Ectodermal cell (in vitro differentiated cells): ENCODE measurements around the gene KIF3A.

ENCODE experiments used
- H3K27ac ChIP-seq: 2 replicates; pipeline ENCODE4 v1.7.0; 2013; ENCODE audit warnings: mild to moderate bottlenecking, low read depth, low read length; ENCODE audit not compliant: insufficient read depth, poor library complexity, severe bottlenecking
- H3K27me3 ChIP-seq: 2 replicates; pipeline ENCODE4 v1.7.0; 2013; ENCODE audit warnings: mild to moderate bottlenecking, low read length; ENCODE audit not compliant: insufficient read depth, control insufficient read depth, poor library complexity, severe bottlenecking
- H3K36me3 ChIP-seq: one replicate; pipeline ENCODE4 v1.7.0; 2013; ENCODE audit warnings: low read length; ENCODE audit not compliant: control insufficient read depth, insufficient read depth
- H3K4me1 ChIP-seq: one replicate; pipeline ENCODE4 v1.7.0; 2013; ENCODE audit warnings: low read length; ENCODE audit not compliant: control insufficient read depth, insufficient read depth
- H3K4me3 ChIP-seq: 2 replicates; pipeline ENCODE4 v1.7.0; 2013; ENCODE audit warnings: low read depth, low read length, control low read depth; ENCODE audit not compliant: insufficient read depth
- H3K9me3 ChIP-seq: 2 replicates; pipeline ENCODE4 v1.7.0; 2013; ENCODE audit warnings: mild to moderate bottlenecking, low read length, moderate library complexity; ENCODE audit not compliant: control insufficient read depth
- WGBS, 2 experiments: methylation state at CpG; one replicate each; pipeline ENCODE4 v1.1.7; 2013; ENCODE audit warnings: missing lambda C conversion rate in 2 of 2; 5-methylcytosine and 5-hydroxymethylcytosine counted together

The KIF3A gene

DNA sequence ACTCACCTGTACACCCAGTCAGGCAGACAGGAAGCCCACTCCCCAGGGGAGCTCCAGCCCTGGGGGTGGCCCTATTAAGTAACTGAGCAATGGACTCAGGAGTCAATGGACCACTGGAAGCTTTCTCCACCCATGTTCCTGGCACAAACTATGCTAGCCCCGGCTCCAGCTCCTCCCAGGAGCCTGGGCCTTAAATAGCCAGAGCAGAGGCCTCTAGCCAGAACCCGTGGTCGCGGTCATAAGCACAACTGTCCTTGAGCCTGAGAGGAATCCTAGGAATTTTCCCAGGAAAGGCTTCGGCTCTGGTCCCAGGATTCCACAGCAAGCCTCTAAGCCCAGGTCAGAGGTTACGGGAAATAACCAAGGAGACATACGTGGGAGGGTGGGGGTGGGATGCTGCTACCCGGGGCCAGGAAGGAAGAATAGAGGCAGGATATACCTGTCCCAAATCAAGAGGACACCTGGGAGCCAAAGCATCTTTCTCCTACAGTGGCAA lies 34.2 kb upstream of the KIF3A start:
- 63 to 67% methylated on average over 8 of the region's 8 CpGs for WGBS, 2 experiments
- Histone ChIP-seq H3K36me3 (no peaks in the 10 kb centered on the region), H3K9me3 (no peaks in the 10 kb centered on the region), H3K27ac (no peak overlapping the region), H3K4me1 (peaks cover 17% of the 10 kb centered on the region), H3K27me3 (peaks cover 8% of the 10 kb centered on the region), H3K4me3 (no peak overlapping the region)

DNA sequence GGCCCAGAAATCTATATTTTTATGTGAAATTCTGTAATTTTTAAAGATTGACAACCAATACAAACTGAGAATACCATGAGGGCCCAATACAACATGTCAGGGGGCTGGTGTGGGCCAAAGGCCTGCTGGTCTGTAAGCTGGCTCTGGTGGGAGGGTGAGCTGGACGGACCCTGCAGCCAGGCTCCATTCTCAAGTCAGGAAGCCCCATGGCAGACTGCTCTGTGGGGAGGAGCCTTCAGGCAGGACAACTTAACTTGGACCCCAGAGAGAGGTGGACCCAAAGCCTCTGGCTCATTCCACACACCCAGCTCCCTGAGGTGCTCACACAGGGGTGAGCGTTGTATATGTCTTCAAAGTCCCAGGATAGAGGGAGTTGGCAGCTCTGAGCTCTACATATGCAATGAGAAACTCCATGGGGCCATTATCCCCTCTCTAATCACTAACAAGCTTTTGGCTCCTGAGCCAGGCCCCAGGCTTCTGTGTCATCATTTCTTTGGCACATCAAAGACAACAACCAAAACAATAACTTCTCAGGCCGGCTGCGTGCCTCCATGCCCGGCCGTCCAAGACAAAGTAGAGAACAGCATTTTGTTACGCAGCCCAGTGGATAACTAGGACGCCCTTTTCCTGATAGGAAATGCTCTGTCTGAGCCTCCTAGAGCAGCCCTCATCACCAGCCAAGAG lies 33.3 kb upstream of the KIF3A start:
- WGBS, 2 experiments: 55 to 58% methylated on average over 8 of the region's 8 CpGs
- no peaks in the 10 kb centered on the region for H3K27me3 ChIP-seq
- no peaks in the 10 kb centered on the region for H3K36me3 ChIP-seq
- peaks cover 10% of the 10 kb centered on the region for H3K4me1 ChIP-seq
- H3K4me3 ChIP-seq: no peak overlapping the region
- no peaks in the 10 kb centered on the region for H3K9me3 ChIP-seq
- H3K27ac ChIP-seq: no peak overlapping the region

DNA sequence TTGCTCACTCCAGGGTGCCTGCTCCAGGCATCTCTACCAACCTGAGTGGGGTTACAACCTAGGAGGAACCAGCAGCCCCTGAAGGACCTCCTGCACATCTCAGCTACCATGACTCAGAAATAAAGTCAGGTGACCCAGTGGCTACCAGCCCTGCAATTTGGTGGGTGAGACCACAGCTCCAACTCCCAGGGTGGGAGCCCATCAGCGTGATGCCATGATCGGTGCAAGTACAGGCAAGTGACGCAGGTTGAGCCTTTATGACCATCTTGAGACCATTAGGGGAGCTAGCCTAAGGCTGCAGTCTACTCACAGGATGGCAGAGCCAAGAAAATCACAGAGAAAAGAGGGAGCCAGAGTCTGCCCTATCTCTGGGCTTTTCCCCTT lies 31.1 kb upstream of the KIF3A start:
- H3K4me3 ChIP-seq: no peak overlapping the region
- 96% methylated on average over 3 of the region's 3 CpGs for WGBS, 2 experiments
- no peaks in the 10 kb centered on the region for H3K36me3 ChIP-seq
- peaks cover 10% of the 10 kb centered on the region for H3K4me1 ChIP-seq
- no peak overlapping the region for H3K27ac ChIP-seq
- no peaks in the 10 kb centered on the region for H3K27me3 ChIP-seq
- H3K9me3 ChIP-seq: no peaks in the 10 kb centered on the region

DNA sequence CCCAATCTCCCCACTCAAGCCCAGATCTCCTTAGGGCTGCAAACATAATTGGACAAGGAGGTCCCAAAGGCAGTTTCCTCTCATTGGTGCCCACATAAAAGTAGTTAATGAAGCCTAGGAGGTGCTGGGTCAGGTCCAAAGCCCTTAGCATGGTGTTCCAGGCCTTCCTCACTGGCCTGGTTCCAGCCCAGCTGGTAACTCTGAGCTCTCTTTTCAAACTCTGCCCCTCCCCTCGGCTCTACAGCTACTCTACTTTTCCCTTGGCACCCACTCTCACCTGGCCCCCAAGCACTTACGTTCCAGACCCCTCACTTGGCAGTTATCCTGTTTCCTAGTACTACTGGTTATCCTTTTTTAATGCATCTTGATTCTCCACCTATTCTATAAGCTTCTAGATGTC lies 29.8 kb upstream of the KIF3A start:
- Histone ChIP-seq H3K27ac (no peak overlapping the region), H3K4me1 (peaks cover 6% of the 10 kb centered on the region), H3K36me3 (no peaks in the 10 kb centered on the region), H3K4me3 (no peak overlapping the region), H3K27me3 (no peaks in the 10 kb centered on the region), H3K9me3 (no peaks in the 10 kb centered on the region)
- 89 to 92% methylated on average over 2 of the region's 2 CpGs for WGBS, 2 experiments

DNA sequence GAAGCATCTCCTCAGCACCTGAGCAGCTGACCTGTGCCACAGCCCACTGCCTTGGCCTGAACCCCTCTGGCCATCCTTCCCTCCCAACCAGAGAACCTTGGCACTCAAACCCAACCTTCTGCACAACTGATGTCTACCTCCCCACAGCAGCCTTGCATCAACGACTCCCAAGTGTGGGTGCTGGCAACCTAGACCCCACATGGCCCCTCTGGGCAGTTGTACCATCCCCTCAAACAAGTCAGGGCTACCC lies 29.4 kb upstream of the KIF3A start:
- no peaks in the 10 kb centered on the region for H3K27me3 ChIP-seq
- no peaks in the 10 kb centered on the region for H3K9me3 ChIP-seq
- peaks cover 2% of the 10 kb centered on the region for H3K4me1 ChIP-seq
- no peak overlapping the region for H3K27ac ChIP-seq
- H3K36me3 ChIP-seq: no peaks in the 10 kb centered on the region
- 91 to 94% methylated on average over 1 of the region's 1 CpG for WGBS, 2 experiments
- no peak overlapping the region for H3K4me3 ChIP-seq

DNA sequence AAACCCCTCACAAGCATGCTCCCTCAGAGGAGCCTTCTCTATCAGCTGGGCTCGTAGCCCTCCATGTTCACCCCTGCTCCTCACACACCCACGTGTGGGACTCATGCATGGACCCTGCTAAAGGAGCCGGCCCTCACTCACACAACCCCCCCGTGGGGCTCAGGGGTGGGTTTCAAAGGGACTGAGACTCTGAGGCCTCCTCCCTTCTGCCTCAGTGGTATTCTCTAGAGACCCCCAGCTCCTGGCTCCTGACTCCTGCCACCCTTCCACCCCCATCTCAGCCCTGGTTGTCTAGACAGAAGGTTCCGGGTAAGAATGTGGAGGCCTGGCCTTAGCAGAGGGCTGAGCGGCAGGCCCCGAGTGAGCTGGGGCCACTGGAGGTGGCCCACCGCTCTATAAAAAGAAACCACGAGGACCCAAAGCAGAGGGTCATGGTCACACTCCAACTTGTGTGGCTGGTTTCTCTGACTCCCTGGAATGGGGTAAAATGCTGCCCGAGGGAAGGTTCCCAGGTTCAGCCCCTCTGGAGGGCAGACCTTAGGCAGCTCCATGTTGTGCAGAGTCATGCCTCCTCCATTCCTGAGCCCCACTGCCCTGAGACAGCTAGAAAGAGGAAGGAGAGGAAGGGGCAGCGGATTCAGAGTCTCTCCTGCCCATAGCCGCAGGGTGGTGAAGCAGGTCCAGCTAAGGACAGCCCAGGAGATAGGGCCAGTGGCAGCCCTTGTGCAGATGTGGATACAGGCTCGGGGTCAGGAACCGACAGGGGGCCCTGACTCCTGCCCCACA lies 28.9 kb upstream of the KIF3A start:
- Histone ChIP-seq H3K27ac (no peak overlapping the region), H3K9me3 (no peaks in the 10 kb centered on the region), H3K36me3 (no peaks in the 10 kb centered on the region), H3K27me3 (no peaks in the 10 kb centered on the region), H3K4me3 (no peak overlapping the region), H3K4me1 (peaks cover 2% of the 10 kb centered on the region)
- 93 to 94% methylated on average over 14 of the region's 14 CpGs for WGBS, 2 experiments

DNA sequence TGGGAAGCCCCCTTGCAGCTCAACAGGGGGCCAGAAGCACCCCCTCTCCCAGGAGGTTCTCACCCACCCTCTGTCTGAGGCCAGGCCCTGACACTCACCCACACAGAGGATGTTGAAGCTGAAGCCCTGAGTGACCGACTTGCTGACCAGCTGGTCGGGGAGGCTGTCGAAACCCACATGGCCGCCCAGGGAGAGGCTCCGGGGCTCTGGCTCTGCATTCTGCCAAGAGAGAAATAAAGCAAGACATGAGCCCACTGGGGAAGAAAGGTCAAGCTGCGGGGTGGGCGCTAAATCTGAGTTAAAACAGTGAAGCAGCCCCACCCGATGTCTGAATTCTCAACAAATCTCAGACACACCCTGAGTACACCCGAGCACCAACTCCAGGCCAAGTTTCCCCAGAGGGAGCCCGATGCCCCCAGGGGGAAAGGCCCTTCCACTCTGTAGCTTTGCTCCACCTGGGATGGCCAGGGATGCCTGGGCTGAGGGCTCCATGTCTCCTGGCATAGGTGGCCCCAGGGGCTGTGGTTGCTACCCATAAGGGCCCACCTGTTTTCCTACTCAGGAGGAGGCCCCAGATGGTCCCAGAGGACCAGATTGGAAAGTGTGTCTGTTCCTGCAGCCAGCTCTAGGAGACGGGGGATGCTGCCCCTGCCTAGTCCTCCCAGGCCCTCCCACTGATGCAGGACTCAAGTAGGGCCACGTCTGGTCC lies 28.1 kb upstream of the KIF3A start:
- no peaks in the 10 kb centered on the region for H3K36me3 ChIP-seq
- H3K27ac ChIP-seq: no peak overlapping the region
- WGBS, 2 experiments: 92 to 93% methylated on average over 12 of the region's 12 CpGs
- H3K9me3 ChIP-seq: no peaks in the 10 kb centered on the region
- no peaks in the 10 kb centered on the region for H3K27me3 ChIP-seq
- H3K4me1 ChIP-seq: no peaks in the 10 kb centered on the region
- no peak overlapping the region for H3K4me3 ChIP-seq

DNA sequence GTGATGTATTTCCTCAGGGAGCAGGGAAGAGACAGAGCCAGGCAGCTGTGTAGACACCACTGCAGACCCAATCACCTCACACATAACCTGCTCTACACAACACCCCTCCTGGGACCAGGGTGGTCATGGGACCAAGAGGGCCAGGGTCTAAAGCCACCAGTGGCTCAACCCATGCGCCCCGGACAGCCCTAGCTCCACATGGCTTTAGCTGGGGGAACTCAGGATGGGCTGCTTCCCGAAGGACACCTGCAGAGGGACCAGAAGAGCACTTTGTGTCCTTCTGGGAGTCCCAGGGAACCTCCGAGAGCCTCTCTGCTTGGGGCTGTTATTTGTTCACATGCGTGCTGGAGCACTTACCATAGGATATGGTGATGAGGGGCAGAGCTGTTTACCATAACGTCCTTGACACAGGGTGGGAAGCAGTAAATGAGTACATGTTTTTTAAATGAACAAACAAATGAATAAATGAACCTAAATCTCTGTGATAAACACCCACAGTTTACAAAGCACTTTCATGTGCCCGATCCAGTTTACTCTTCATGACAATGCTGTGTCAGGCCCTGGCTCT lies 27.4 kb upstream of the KIF3A start:
- Histone ChIP-seq H3K27ac (no peak overlapping the region), H3K9me3 (no peaks in the 10 kb centered on the region), H3K27me3 (no peaks in the 10 kb centered on the region), H3K4me1 (no peaks in the 10 kb centered on the region), H3K4me3 (no peak overlapping the region), H3K36me3 (no peaks in the 10 kb centered on the region)
- 93 to 95% methylated on average over 7 of the region's 7 CpGs for WGBS, 2 experiments

DNA sequence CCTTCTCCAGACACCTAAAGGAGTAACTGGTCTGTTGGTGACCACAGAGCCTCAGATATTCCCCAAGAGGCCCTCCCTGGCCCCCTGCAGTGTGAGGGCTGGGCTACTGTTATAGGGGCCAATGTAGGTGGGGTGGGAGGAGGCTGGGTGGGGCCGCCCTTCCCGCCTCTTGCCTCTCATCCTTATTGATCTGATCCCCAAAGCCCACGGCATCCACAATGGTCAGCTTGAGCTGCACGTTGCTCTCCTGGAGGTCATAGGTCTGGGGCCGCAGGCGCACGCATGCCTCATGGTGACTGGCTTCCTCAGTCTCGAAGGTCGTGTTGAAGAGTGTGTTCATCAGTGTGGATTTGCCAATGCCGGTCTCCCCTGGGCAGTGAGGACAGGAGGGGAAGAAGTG lies 26.7 kb upstream of the KIF3A start:
- Histone ChIP-seq H3K27me3 (no peaks in the 10 kb centered on the region), H3K36me3 (no peaks in the 10 kb centered on the region), H3K9me3 (no peaks in the 10 kb centered on the region), H3K4me1 (no peaks in the 10 kb centered on the region), H3K4me3 (no peak overlapping the region), H3K27ac (no peak overlapping the region)
- 96% methylated on average over 10 of the region's 10 CpGs for WGBS, 2 experiments
